ENCODE measurements around the gene PABPC1L.

GRCh38 chr20:44954211-44954610 is 44.4 kb downstream of the PABPC1L start:
- TF ChIP-seq CTCF (IDR thresholded peaks at IDR 0.05; ENCODE audit: low read length) (no peak), EZH2 (optimal IDR thresholded peaks at IDR 0.05; ENCODE audit: low read depth, low read length) (no peak), EZH2phosphoT487 (IDR thresholded peaks at IDR 0.05; ENCODE audit: low read length) (no peak)

Data from MM.1S (cell line).